ENCODE data around the gene RSPO3.

Gene RSPO3

DNA sequence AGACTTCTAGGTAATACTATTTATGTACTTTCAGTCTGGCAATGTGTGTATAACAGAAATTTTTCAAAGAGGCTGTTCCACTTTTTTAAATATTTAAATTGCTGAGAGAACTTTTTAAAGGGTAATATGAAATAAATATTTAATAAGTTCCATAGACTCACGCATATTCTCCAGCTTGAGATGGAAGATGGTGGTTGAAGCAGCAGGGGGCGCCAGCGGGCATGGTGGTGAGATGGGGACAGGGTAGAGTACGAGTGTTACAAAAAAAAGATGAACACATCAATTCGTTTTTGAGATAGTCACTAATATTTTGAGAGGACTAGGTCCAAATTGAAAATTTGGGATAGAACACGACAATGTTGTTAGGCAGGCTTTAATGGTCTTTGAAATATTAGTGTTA lies 68.4 kb downstream of the RSPO3 start:
- Histone ChIP-seq H3K4me2 (ENCODE audit: low read length) (no peak overlapping the region), H3F3A (ENCODE audit: insufficient read depth, low read length) (no peaks in the 10 kb centered on the region), H3K9me3 (ENCODE audit: low read length) (no peaks in the 10 kb centered on the region), H2AFZ (ENCODE audit: low read length) (no peak overlapping the region), H3K4me1 (ENCODE audit: insufficient read depth, low read length, severe bottlenecking) (no peaks in the 10 kb centered on the region), H3K79me2 (ENCODE audit: insufficient read depth, low read length) (no peaks in the 10 kb centered on the region), H3K27ac (ENCODE audit: low read depth, low read length, poor library complexity, severe bottlenecking) (no peak overlapping the region), H4K20me1 (ENCODE audit: insufficient read depth, low read length) (no peaks in the 10 kb centered on the region), H3K36me3 (ENCODE audit: insufficient read depth, low read length) (no peaks in the 10 kb centered on the region), H3K4me3 (ENCODE audit: low read depth, low read length, poor library complexity, severe bottlenecking) (no peak overlapping the region), H3K27me3 (ENCODE audit: insufficient read depth, low read length) (no peaks in the 10 kb centered on the region), H3K9ac (ENCODE audit: low read length) (no peak overlapping the region), H3K9me2 (ENCODE audit: low read depth, low read length) (no peaks in the 10 kb centered on the region)
- TF ChIP-seq EZH2 (IDR thresholded peaks at IDR 0.05; ENCODE audit: borderline replicate concordance, low read length): no peak
- TF ChIP-seq, protein P1, sequence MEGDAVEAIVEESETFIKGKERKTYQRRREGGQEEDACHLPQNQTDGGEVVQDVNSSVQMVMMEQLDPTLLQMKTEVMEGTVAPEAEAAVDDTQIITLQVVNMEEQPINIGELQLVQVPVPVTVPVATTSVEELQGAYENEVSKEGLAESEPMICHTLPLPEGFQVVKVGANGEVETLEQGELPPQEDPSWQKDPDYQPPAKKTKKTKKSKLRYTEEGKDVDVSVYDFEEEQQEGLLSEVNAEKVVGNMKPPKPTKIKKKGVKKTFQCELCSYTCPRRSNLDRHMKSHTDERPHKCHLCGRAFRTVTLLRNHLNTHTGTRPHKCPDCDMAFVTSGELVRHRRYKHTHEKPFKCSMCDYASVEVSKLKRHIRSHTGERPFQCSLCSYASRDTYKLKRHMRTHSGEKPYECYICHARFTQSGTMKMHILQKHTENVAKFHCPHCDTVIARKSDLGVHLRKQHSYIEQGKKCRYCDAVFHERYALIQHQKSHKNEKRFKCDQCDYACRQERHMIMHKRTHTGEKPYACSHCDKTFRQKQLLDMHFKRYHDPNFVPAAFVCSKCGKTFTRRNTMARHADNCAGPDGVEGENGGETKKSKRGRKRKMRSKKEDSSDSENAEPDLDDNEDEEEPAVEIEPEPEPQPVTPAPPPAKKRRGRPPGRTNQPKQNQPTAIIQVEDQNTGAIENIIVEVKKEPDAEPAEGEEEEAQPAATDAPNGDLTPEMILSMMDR (IDR thresholded peaks at IDR 0.05; ENCODE audit: low read length): peak; percentile 67

DNA sequence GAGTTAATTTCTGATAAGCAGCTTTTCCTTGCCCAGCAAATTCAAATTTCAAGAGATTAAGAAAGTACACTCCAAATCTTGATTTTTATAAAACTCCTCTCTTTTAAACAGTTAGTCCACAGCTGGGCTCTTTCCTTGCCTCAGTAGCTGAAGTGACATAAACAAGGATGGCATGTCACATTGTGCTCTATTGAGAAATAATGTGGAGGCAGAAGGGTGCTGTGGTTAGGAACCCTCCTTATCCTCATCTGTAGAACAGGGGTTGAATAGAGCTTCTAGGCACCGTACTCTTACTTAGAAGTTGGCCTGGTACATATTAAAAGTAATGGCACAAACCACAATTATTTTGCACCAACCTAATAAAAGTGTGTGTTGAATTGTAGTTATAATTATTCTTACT lies 70.3 kb downstream of the RSPO3 start:
- Histone ChIP-seq H2AFZ (ENCODE audit: low read length) (no peak overlapping the region), H3K27ac (ENCODE audit: low read depth, low read length, poor library complexity, severe bottlenecking) (no peak overlapping the region), H3K4me2 (ENCODE audit: low read length) (no peak overlapping the region), H3K27me3 (ENCODE audit: insufficient read depth, low read length) (no peaks in the 10 kb centered on the region), H4K20me1 (ENCODE audit: insufficient read depth, low read length) (no peaks in the 10 kb centered on the region), H3K9ac (ENCODE audit: low read length) (no peak overlapping the region), H3K36me3 (ENCODE audit: insufficient read depth, low read length) (no peaks in the 10 kb centered on the region), H3K4me3 (ENCODE audit: low read depth, low read length, poor library complexity, severe bottlenecking) (no peak overlapping the region), H3K4me1 (ENCODE audit: insufficient read depth, low read length, severe bottlenecking) (no peaks in the 10 kb centered on the region), H3K9me2 (ENCODE audit: low read depth, low read length) (no peaks in the 10 kb centered on the region), H3F3A (ENCODE audit: insufficient read depth, low read length) (no peaks in the 10 kb centered on the region), H3K9me3 (ENCODE audit: low read length) (no peaks in the 10 kb centered on the region), H3K79me2 (ENCODE audit: insufficient read depth, low read length) (no peaks in the 10 kb centered on the region)
- TF ChIP-seq, protein P1 (IDR thresholded peaks at IDR 0.05; ENCODE audit: low read length): no peak
- TF ChIP-seq EZH2 (IDR thresholded peaks at IDR 0.05; ENCODE audit: borderline replicate concordance, low read length): no peak

DNA sequence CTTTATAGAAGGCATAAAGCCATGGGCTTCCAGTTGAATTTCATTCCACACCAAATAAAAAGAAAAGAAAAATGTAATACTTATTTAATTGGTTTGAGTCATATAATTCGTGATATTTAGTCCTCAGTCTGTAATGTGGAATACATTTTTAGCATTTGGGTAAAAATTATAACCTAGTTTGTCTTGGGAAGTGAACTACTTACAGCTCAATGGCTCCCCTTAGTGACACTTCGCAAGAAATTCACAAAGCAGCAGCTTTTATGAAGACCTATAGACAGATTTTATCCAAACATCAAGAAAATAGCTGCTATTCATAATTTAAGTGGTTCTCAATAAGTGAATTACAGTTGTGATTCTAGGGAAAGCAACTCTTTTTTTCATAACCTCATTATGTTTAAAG lies 72.1 kb downstream of the RSPO3 start:
- no peaks in the 10 kb centered on the region for H3K79me2 ChIP-seq (ENCODE audit: insufficient read depth, low read length)
- H3K4me2 ChIP-seq (ENCODE audit: low read length): no peak overlapping the region
- no peaks in the 10 kb centered on the region for H3K9me2 ChIP-seq (ENCODE audit: low read depth, low read length)
- no peaks in the 10 kb centered on the region for H4K20me1 ChIP-seq (ENCODE audit: insufficient read depth, low read length)
- H3F3A ChIP-seq (ENCODE audit: insufficient read depth, low read length): no peaks in the 10 kb centered on the region
- no peaks in the 10 kb centered on the region for H3K4me1 ChIP-seq (ENCODE audit: insufficient read depth, low read length, severe bottlenecking)
- no peak overlapping the region for H3K4me3 ChIP-seq (ENCODE audit: low read depth, low read length, poor library complexity, severe bottlenecking)
- TF ChIP-seq EZH2 (IDR thresholded peaks at IDR 0.05; ENCODE audit: borderline replicate concordance, low read length): no peak
- TF ChIP-seq, protein P1 (IDR thresholded peaks at IDR 0.05; ENCODE audit: low read length): peak; percentile 49
- H3K36me3 ChIP-seq (ENCODE audit: insufficient read depth, low read length): no peaks in the 10 kb centered on the region
- H3K9ac ChIP-seq (ENCODE audit: low read length): no peak overlapping the region
- H2AFZ ChIP-seq (ENCODE audit: low read length): no peak overlapping the region
- no peaks in the 10 kb centered on the region for H3K27me3 ChIP-seq (ENCODE audit: insufficient read depth, low read length)
- H3K9me3 ChIP-seq (ENCODE audit: low read length): no peaks in the 10 kb centered on the region
- no peak overlapping the region for H3K27ac ChIP-seq (ENCODE audit: low read depth, low read length, poor library complexity, severe bottlenecking)
